T follicular helper cell (primary cell): Measurements from ENCODE around the gene SETD1A.

Experiments
- DNase-seq: peaks from one replicate; pipeline ENCODE4 v3.0.0-alpha.2; 2020; ENCODE audit warnings: low read depth

Gene SETD1A

GRCh38 chr16:30953511-30954124 is 3.9 kb upstream of the SETD1A start:
- DNase-seq = peak; percentile 36

GRCh38 chr16:30954993-30955392 is 2.6 kb upstream of the SETD1A start:
- DNase-seq = no peak

GRCh38 chr16:30956601-30957455 is 726 bp upstream of the SETD1A start:
- peak; percentile 77 for DNase-seq

- DNase-seq = peak; percentile 57
Observed at GRCh38 chr16:30958175-30959079, 873 bp downstream of the SETD1A start.

- DNase-seq = no peak
Observed at GRCh38 chr16:30961384-30961783, 3.8 kb downstream of the SETD1A start.

- no peak for DNase-seq
Observed at GRCh38 chr16:30963925-30964511, 6.5 kb downstream of the SETD1A start.

- no peak for DNase-seq
Observed at GRCh38 chr16:30964574-30965226, 7.1 kb downstream of the SETD1A start.

GRCh38 chr16:30965436-30965835 is 7.9 kb downstream of the SETD1A start:
- no peak for DNase-seq

GRCh38 chr16:30966033-30966619 is 8.6 kb downstream of the SETD1A start:
- no peak for DNase-seq

GRCh38 chr16:30967795-30968194 is 10.2 kb downstream of the SETD1A start:
- no peak for DNase-seq

GRCh38 chr16:30969246-30969842 is 11.8 kb downstream of the SETD1A start:
- no peak for DNase-seq

- DNase-seq = no peak
Observed at GRCh38 chr16:30971298-30971697, 13.7 kb downstream of the SETD1A start.

GRCh38 chr16:30972872-30973271 is 15.3 kb downstream of the SETD1A start:
- DNase-seq = no peak

- no peak for DNase-seq
Observed at GRCh38 chr16:30974348-30974747, 16.8 kb downstream of the SETD1A start.

- no peak for DNase-seq
Observed at GRCh38 chr16:30976486-30976885, 18.9 kb downstream of the SETD1A start.

- no peak for DNase-seq
Observed at GRCh38 chr16:30977502-30977901, 19.9 kb downstream of the SETD1A start.

GRCh38 chr16:30979170-30980022 is 21.8 kb downstream of the SETD1A start:
- no peak for DNase-seq

GRCh38 chr16:30980023-30980371 is 22.4 kb downstream of the SETD1A start:
- DNase-seq = no peak

GRCh38 chr16:30980434-30980833 is 22.9 kb downstream of the SETD1A start:
- no peak for DNase-seq

- no peak for DNase-seq
Observed at GRCh38 chr16:30980959-30981358, 23.4 kb downstream of the SETD1A start.
